SK-N-SH (cell line): Measurements from ENCODE around the gene LPP. TPM values are rescaled to one million over a fixed set of nuclear protein-coding genes. Genes with fewer than 3 reads are reported as not detected.

Experiments
- CTCF ChIA-PET: fragments of 300-600, 350-600 bp; formaldehyde crosslinking; extraction: SDS; loops from one replicate; lab custom pipeline; 2021; lab: Yijun Ruan, JAX
- POLR2A ChIA-PET: fragments of 350-600 bp; sonication (Branson Sonifier 250); formaldehyde crosslinking; extraction: SDS; loops from one replicate; lab custom pipeline; 2020; ENCODE audit warnings: antibody characterized with exemption, inconsistent platforms; lab: Yijun Ruan, JAX
- DNase-seq: peaks from one replicate; pipeline ENCODE4 v3.0.0; 2012
- H2AFZ ChIP-seq: fragments of 200-600 bp; sonication (generic); 2 replicates; pipeline ENCODE4 v1.8.1; 2016; ENCODE audit warnings: antibody characterized with exemption, mild to moderate bottlenecking, low read depth
- H3F3A ChIP-seq: fragments of 200-600 bp; sonication (generic); replicated peaks from 2 replicates; pipeline ENCODE3; 2016; ENCODE audit warnings: antibody characterized with exemption, mild to moderate bottlenecking; ENCODE audit not compliant: insufficient read depth
- H3K27ac ChIP-seq, 2 experiments: fragments of 200-500 bp in 1 of 2; fragments of 200-600 bp in 1 of 2; sonication (Bioruptor generic) in 1 of 2; sonication (generic), shearing (Covaris generic) in 1 of 2; 2 replicates each; pipeline versions ENCODE4 v1.5.1 to v1.6.1; 2014 to 2016; ENCODE audit warnings: low read depth in 2 of 2, inconsistent platforms in 1 of 2, low read length in 1 of 2, mild to moderate bottlenecking in 1 of 2, mixed read lengths in 1 of 2
- H3K27me3 ChIP-seq: fragments of 200-600 bp; sonication (generic), shearing (Covaris generic); 2 replicates; pipeline ENCODE4 v1.6.1; 2016; ENCODE audit warnings: mixed run types; ENCODE audit not compliant: insufficient read depth
- H3K36me3 ChIP-seq, 2 experiments: fragments of 200-500 bp in 1 of 2; fragments of 200-600 bp in 1 of 2; sonication (Bioruptor generic) in 1 of 2; sonication (generic) in 1 of 2; replicated peaks in 1 of 2; 2 replicates each; pipeline versions ENCODE3 to v1.5.1; 2014 to 2016; ENCODE audit warnings: low read length in 1 of 2, mild to moderate bottlenecking in 1 of 2; ENCODE audit not compliant: insufficient read depth in 2 of 2, control insufficient read depth in 1 of 2
- H3K4me1 ChIP-seq, 2 experiments: fragments of 200-500 bp in 1 of 2; fragments of 200-600 bp in 1 of 2; sonication (Bioruptor generic) in 1 of 2; sonication (generic), shearing (Covaris generic) in 1 of 2; 2 replicates each; pipeline versions ENCODE4 v1.5.1 to v1.6.1; 2014 to 2016; ENCODE audit warnings: low read depth in 1 of 2, low read length in 1 of 2, mixed run types in 1 of 2; ENCODE audit not compliant: insufficient read depth in 2 of 2, control insufficient read depth in 1 of 2
- H3K4me2 ChIP-seq: fragments of 200-600 bp; sonication (generic), shearing (Covaris generic); 2 replicates; pipeline ENCODE4 v1.6.1; 2017; ENCODE audit warnings: mixed run types
- H3K4me3 ChIP-seq, 2 experiments: fragments of 200-500 bp in 1 of 2; fragments of 200-600 bp in 1 of 2; sonication (Bioruptor generic) in 1 of 2; sonication (generic), shearing (Covaris generic) in 1 of 2; 2 replicates each; pipeline versions ENCODE4 v1.5.1 to v1.8.1; 2014 to 2016; ENCODE audit warnings: low read depth in 2 of 2, inconsistent platforms in 1 of 2, low read length in 1 of 2, mild to moderate bottlenecking in 1 of 2, mixed read lengths in 1 of 2, moderate library complexity in 1 of 2
- H3K79me2 ChIP-seq: fragments of 200-600 bp; sonication (generic); 2 replicates; pipeline ENCODE4 v1.8.1; 2017; ENCODE audit warnings: mild to moderate bottlenecking; ENCODE audit not compliant: insufficient read depth
- H3K9ac ChIP-seq: fragments of 200-600 bp; sonication (generic); 2 replicates; pipeline ENCODE4 v1.6.1; 2017; ENCODE audit warnings: mixed run types
- H3K9me2 ChIP-seq: fragments of 200-600 bp; sonication (generic); 2 replicates; pipeline ENCODE4 v1.6.1; 2017; ENCODE audit warnings: mixed run types
- H3K9me3 ChIP-seq: fragments of 200-600 bp; sonication (generic); 2 replicates; pipeline ENCODE4 v1.6.1; 2017; ENCODE audit warnings: mixed run types, mild to moderate bottlenecking, moderate library complexity
- H4K20me1 ChIP-seq: fragments of 200-600 bp; sonication (generic); 2 replicates; pipeline ENCODE4 v1.6.1; 2017; ENCODE audit warnings: mild to moderate bottlenecking, mixed run types; ENCODE audit not compliant: insufficient read depth
- CHD2 ChIP-seq: fragments of 150-350 bp; IDR thresholded peaks from 2 replicates; pipeline ENCODE4 v1.6.1; 2018; ENCODE audit warnings: low read length; ENCODE audit not compliant: partially characterized antibody
- ELF1 ChIP-seq: IDR thresholded peaks from 2 replicates; pipeline ENCODE4 v1.4.0; 2012
- EP300 ChIP-seq, 2 experiments: IDR thresholded peaks; 2 replicates each; pipeline versions ENCODE4 v1.4.0 to v1.6.1; 2012; ENCODE audit warnings: borderline replicate concordance in 1 of 2, low read depth in 1 of 2, low read length in 1 of 2
- EZH2phosphoT487 ChIP-seq: fragments of 200-600 bp; sonication (generic); IDR thresholded peaks from 2 replicates; pipeline ENCODE4 v1.6.1; 2017; ENCODE audit warnings: low read depth, mixed run types, mild to moderate bottlenecking, antibody characterized with exemption, moderate library complexity, borderline replicate concordance
- FOSL2 ChIP-seq: IDR thresholded peaks from 2 replicates; pipeline ENCODE4 v1.4.0; 2012; ENCODE audit warnings: low read depth, mild to moderate bottlenecking, moderate library complexity, borderline replicate concordance
- FOXJ3 ChIP-seq: sonication (generic); formaldehyde crosslinking; IDR thresholded peaks from 2 replicates; pipeline ENCODE4 v1.5.1; 2020; ENCODE audit warnings: mild to moderate bottlenecking, missing genetic modification reagents
- GABPA ChIP-seq: IDR thresholded peaks from 2 replicates; pipeline ENCODE4 v1.4.0; 2012; ENCODE audit warnings: low read depth, mild to moderate bottlenecking
- IRF3 ChIP-seq: fragments of 150-350 bp; IDR thresholded peaks from 2 replicates; pipeline ENCODE4 v1.6.1; 2016; ENCODE audit warnings: mild to moderate bottlenecking, low read depth, low read length
- NFIC ChIP-seq: IDR thresholded peaks from 2 replicates; pipeline ENCODE4 v1.4.0; 2012; ENCODE audit warnings: borderline replicate concordance
- NRF1 ChIP-seq: IDR thresholded peaks from 2 replicates; pipeline ENCODE4 v1.6.1; 2012; ENCODE audit warnings: low read depth, mild to moderate bottlenecking, low read length
- RAD21 ChIP-seq: IDR thresholded peaks from 2 replicates; pipeline ENCODE4 v1.6.1; 2012; ENCODE audit warnings: mild to moderate bottlenecking, low read length
- RXRA ChIP-seq: IDR thresholded peaks from 2 replicates; pipeline ENCODE4 v1.4.0; 2012; ENCODE audit warnings: low read depth, mild to moderate bottlenecking, borderline replicate concordance
- SMC3 ChIP-seq: IDR thresholded peaks from 2 replicates; pipeline ENCODE4 v1.6.1; 2012; ENCODE audit warnings: low read depth, low read length, improper control_type of control experiment
- USF1 ChIP-seq: IDR thresholded peaks from 2 replicates; pipeline ENCODE4 v1.4.0; 2012; ENCODE audit warnings: low read depth, borderline replicate concordance
- USF2 ChIP-seq: fragments of 150-350 bp; IDR thresholded peaks from 2 replicates; pipeline ENCODE4 v1.6.1; 2017; ENCODE audit warnings: antibody characterized with exemption, low read length, low read depth, borderline replicate concordance
- YY1 ChIP-seq: IDR thresholded peaks from 2 replicates; pipeline ENCODE4 v1.4.0; 2012; ENCODE audit warnings: low read depth, mild to moderate bottlenecking
- WGBS: methylation state at CpG from one replicate; pipeline ENCODE4 v1.1.6; 2017; ENCODE audit warnings: low lambda C conversion rate; 5-methylcytosine and 5-hydroxymethylcytosine counted together
- polyA plus RNA-seq, 3 experiments: library from polyadenylated mRNA; depleted of rRNA; stranded (reverse); fragments of >200 nt; gene quantifications; 2 replicates each; pipeline ENCODE4 v1.2.3, GENCODE V29; 2012
- TF ChIP-seq, protein P1 (sequence below): IDR thresholded peaks from 2 replicates; pipeline ENCODE4 v1.4.0; 2012; ENCODE audit warnings: low read depth

Gene LPP
- polyA plus RNA-seq, 1 of the 3 experiments (the other 2 are of a cell fraction) = 6.6 TPM

DNA sequence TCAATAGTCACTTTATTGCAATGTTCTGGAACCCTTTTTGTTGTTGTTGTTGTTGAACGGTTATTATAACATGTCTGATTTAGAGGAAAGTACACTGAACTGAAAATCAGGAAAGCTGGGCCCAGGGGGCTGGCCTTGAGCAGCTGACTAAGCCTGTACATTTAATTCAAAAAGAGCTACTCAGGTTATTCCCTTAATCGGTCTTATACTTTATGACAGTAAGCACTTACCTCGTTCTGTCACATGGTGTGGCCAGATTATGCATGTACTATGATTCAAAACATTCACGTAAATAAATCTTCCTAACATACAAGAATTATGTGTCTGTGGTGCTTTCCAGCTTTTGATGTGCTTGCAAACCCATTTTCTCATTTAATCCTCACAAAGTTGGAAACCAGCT is 635.3 kb downstream of the LPP start (continued):
- TF ChIP-seq IRF3 (no peak), USF2 (no peak), YY1 (no peak), EP300 (IDR thresholded peaks at IDR 0.05; ENCODE audit: borderline replicate concordance in 1 of 2, low read depth in 1 of 2, low read length in 1 of 2) (no peak), SMC3 (no peak), EZH2phosphoT487 (no peak), NRF1 (no peak), CHD2 (no peak)

DNA sequence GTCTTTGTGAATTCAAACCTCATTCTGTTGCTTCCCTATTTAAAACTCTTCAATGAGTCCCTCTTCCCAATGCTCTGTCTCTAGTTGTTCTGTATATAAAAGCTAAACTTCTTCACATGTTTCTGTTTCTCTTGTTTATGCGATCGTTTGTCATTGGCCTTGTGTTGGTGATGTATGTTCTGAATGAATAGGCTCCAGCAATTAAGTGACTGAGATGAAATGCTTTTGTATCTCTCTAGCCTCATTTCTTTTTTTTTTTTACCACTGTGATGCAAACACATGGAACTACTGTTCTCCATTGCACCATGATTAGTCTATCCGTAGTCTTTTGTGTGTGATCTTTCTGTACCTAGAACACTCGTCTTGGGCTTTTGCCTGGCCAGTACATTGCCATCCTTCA is 637.4 kb downstream of the LPP start:
- Histone ChIP-seq H3K4me1 (peaks cover 2 to 22% of the 10 kb centered on the region in 2 experiments; a peak in 2 of 4 replicates), H3K9me3 (peaks cover 5% of the 10 kb centered on the region; the same call in 1 of the 2 replicates), H4K20me1 (no peaks in the 10 kb centered on the region), H3K27me3 (no peaks in the 10 kb centered on the region), H3K79me2 (peaks cover 36% of the 10 kb centered on the region), H3K4me2 (no peak overlapping the region), H3K9ac (no peak overlapping the region), H3K36me3 (peaks cover 0 to 4% of the 10 kb centered on the region in 2 experiments), H3F3A (peaks cover 41% of the 10 kb centered on the region), H3K9me2 (no peaks in the 10 kb centered on the region), H3K4me3 (no peak overlapping the region), H2AFZ (no peak overlapping the region), H3K27ac (no peak overlapping the region)
- DNase-seq = no peak
- ChIA-PET POLR2A (no interaction called here), CTCF (interaction anchor here (0.6 kb wide), 1 partner anchor 693 kb away, joined by 4 read pairs; no protein-coding TSS in a partner anchor)
- TF ChIP-seq NFIC (no peak), RAD21 (no peak), FOSL2 (no peak), RXRA (no peak), USF1 (no peak), YY1 (no peak), EP300 (IDR thresholded peaks at IDR 0.05; ENCODE audit: borderline replicate concordance in 1 of 2, low read depth in 1 of 2, low read length in 1 of 2) (no peak), ELF1 (no peak), CHD2 (no peak), SMC3 (no peak), GABPA (no peak), IRF3 (no peak), FOXJ3 (no peak)
- TF ChIP-seq, protein P1, sequence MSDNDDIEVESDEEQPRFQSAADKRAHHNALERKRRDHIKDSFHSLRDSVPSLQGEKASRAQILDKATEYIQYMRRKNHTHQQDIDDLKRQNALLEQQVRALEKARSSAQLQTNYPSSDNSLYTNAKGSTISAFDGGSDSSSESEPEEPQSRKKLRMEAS = no peak
- 90% methylated on average over 4 of the region's 4 CpGs for WGBS
